Mesendoderm (in vitro differentiated cells): ENCODE data around the gene MRTFA.
A peak's percentile ranks its signal among the peaks of the same experiment; 100 is the strongest.

Source experiments
- DNase-seq: peaks from one replicate; pipeline ENCODE4 v3.0.0; 2013
- H2AK5ac ChIP-seq: 2 replicates; pipeline ENCODE4 v1.6.1; 2013; ENCODE audit warnings: low read length, inconsistent platforms
- H2BK120ac ChIP-seq: 2 replicates; pipeline ENCODE4 v1.6.1; 2013; ENCODE audit warnings: low read depth, mild to moderate bottlenecking, low read length, moderate library complexity, mixed read lengths
- H2BK15ac ChIP-seq: replicated peaks from 2 replicates; pipeline ENCODE4 v1.6.1; 2013; ENCODE audit warnings: low read depth, mild to moderate bottlenecking, moderate library complexity
- H2BK5ac ChIP-seq: 2 replicates; pipeline ENCODE4 v1.6.1; 2013; ENCODE audit warnings: low read length, inconsistent platforms
- H3K18ac ChIP-seq: 2 replicates; pipeline ENCODE4 v1.6.1; 2013; ENCODE audit warnings: mild to moderate bottlenecking, low read length, mixed read lengths
- H3K23ac ChIP-seq: one replicate; pipeline ENCODE4 v1.6.1; 2013; ENCODE audit warnings: low read length
- H3K27ac ChIP-seq: 2 replicates; pipeline ENCODE4 v1.5.1; 2013; ENCODE audit warnings: low read depth, mild to moderate bottlenecking, inconsistent platforms, low read length, moderate library complexity
- H3K27me3 ChIP-seq: 2 replicates; pipeline ENCODE4 v1.6.1; 2013; ENCODE audit warnings: low read length, control low read depth, mild to moderate bottlenecking, inconsistent platforms; ENCODE audit not compliant: insufficient read depth, poor library complexity
- H3K36me3 ChIP-seq: 2 replicates; pipeline ENCODE4 v1.6.1; 2013; ENCODE audit warnings: low read length, inconsistent platforms; ENCODE audit not compliant: control insufficient read depth, insufficient read depth
- H3K4ac ChIP-seq: one replicate; pipeline ENCODE4 v1.6.1; 2013; ENCODE audit warnings: low read depth, mild to moderate bottlenecking, low read length, moderate library complexity
- H3K4me1 ChIP-seq: 2 replicates; pipeline ENCODE4 v1.6.1; 2013; ENCODE audit warnings: low read depth, low read length, inconsistent platforms; ENCODE audit not compliant: control insufficient read depth
- H3K4me2 ChIP-seq: 2 replicates; pipeline ENCODE4 v1.6.1; 2013; ENCODE audit warnings: low read length
- H3K4me3 ChIP-seq: 2 replicates; pipeline ENCODE4 v1.5.1; 2013; ENCODE audit warnings: mild to moderate bottlenecking, low read length
- H3K56ac ChIP-seq: one replicate; pipeline ENCODE4 v1.6.1; 2013; ENCODE audit warnings: low read length
- H3K79me1 ChIP-seq: 2 replicates; pipeline ENCODE4 v1.6.1; 2013; ENCODE audit warnings: low read length, inconsistent platforms
- H3K79me2 ChIP-seq: 2 replicates; pipeline ENCODE4 v1.6.1; 2013; ENCODE audit warnings: mild to moderate bottlenecking, low read length; ENCODE audit not compliant: control insufficient read depth, insufficient read depth
- H3K9ac ChIP-seq: 2 replicates; pipeline ENCODE4 v1.6.1; 2013; ENCODE audit warnings: low read length, inconsistent platforms
- H4K5ac ChIP-seq: one replicate; pipeline ENCODE4 v1.6.1; 2013; ENCODE audit warnings: low read length
- H4K8ac ChIP-seq: one replicate; pipeline ENCODE4 v1.6.1; 2013; ENCODE audit warnings: low read depth, mild to moderate bottlenecking, control low read depth, low read length, moderate library complexity
- WGBS: extraction: QIAGEN DNeasy Blood & Tissue Kit; methylation state at CpG from one replicate; pipeline ENCODE4 v1.1.7; 2013; ENCODE audit warnings: low lambda C conversion rate, missing lambda C conversion rate; ENCODE audit not compliant: insufficient coverage; ENCODE audit errors: extremely low coverage; 5-methylcytosine and 5-hydroxymethylcytosine counted together

MRTFA gene

GRCh38 chr22:40462195-40462984, 174.1 kb downstream of the MRTFA start:
- no peak overlapping the region for H3K4ac ChIP-seq
- H3K27ac ChIP-seq: no peak overlapping the region
- H3K18ac ChIP-seq: no peak overlapping the region
- H2BK5ac ChIP-seq: no peak overlapping the region
- H3K79me2 ChIP-seq: no peaks in the 10 kb centered on the region
- H3K79me1 ChIP-seq: no peaks in the 10 kb centered on the region
- no peak overlapping the region for H2BK15ac ChIP-seq
- H3K36me3 ChIP-seq: no peaks in the 10 kb centered on the region
- H2BK120ac ChIP-seq: no peak overlapping the region
- H3K23ac ChIP-seq: no peak overlapping the region
- H3K4me2 ChIP-seq: no peak overlapping the region
- peaks cover 3% of the 10 kb centered on the region for H3K4me1 ChIP-seq
- H3K56ac ChIP-seq: no peak overlapping the region
- H4K5ac ChIP-seq: no peak overlapping the region
- no peaks in the 10 kb centered on the region for H3K27me3 ChIP-seq
- no peak overlapping the region for H4K8ac ChIP-seq
- H3K9ac ChIP-seq: no peak overlapping the region
- no CpG with 5 or more reads among the region's 7 CpGs for WGBS
- H3K4me3 ChIP-seq: no peak overlapping the region
- H2AK5ac ChIP-seq: no peak overlapping the region
- DNase-seq: no peak

GRCh38 chr22:40453671-40454070, 182.8 kb downstream of the MRTFA start:
- Histone ChIP-seq H3K23ac (no peak overlapping the region), H3K79me2 (peaks cover 2% of the 10 kb centered on the region), H2AK5ac (no peak overlapping the region), H3K4ac (no peak overlapping the region), H4K5ac (no peak overlapping the region), H4K8ac (no peak overlapping the region), H2BK5ac (no peak overlapping the region), H2BK120ac (no peak overlapping the region), H3K4me1 (peaks cover 7% of the 10 kb centered on the region), H3K27me3 (no peaks in the 10 kb centered on the region), H3K56ac (no peak overlapping the region), H2BK15ac (no peak overlapping the region), H3K18ac (no peak overlapping the region), H3K27ac (no peak overlapping the region), H3K9ac (no peak overlapping the region), H3K79me1 (peaks cover 6% of the 10 kb centered on the region), H3K4me3 (no peak overlapping the region), H3K4me2 (no peak overlapping the region), H3K36me3 (no peaks in the 10 kb centered on the region)
- DNase-seq: no peak

GRCh38 chr22:40452730-40453487, 183.6 kb downstream of the MRTFA start:
- Histone ChIP-seq H2BK15ac (no peak overlapping the region), H3K27me3 (no peaks in the 10 kb centered on the region), H3K4ac (no peak overlapping the region), H3K4me3 (no peak overlapping the region), H3K4me1 (peaks cover 7% of the 10 kb centered on the region), H2BK120ac (no peak overlapping the region), H3K56ac (no peak overlapping the region), H4K5ac (no peak overlapping the region), H2AK5ac (no peak overlapping the region), H3K23ac (no peak overlapping the region), H3K79me1 (peaks cover 8% of the 10 kb centered on the region), H3K18ac (no peak overlapping the region), H3K9ac (no peak overlapping the region), H3K4me2 (no peak overlapping the region), H2BK5ac (no peak overlapping the region), H3K79me2 (peaks cover 2% of the 10 kb centered on the region), H4K8ac (no peak overlapping the region), H3K36me3 (no peaks in the 10 kb centered on the region), H3K27ac (no peak overlapping the region)
- peak; percentile 28 for DNase-seq
- no CpG with 5 or more reads among the region's 11 CpGs for WGBS

- Histone ChIP-seq H4K8ac (no peak overlapping the region), H3K23ac (no peak overlapping the region), H3K36me3 (no peaks in the 10 kb centered on the region), H3K79me1 (peaks cover 8% of the 10 kb centered on the region), H2AK5ac (no peak overlapping the region), H4K5ac (no peak overlapping the region), H3K56ac (peak overlapping the region; percentile 28), H2BK5ac (no peak overlapping the region), H3K4me2 (no peak overlapping the region), H3K27ac (no peak overlapping the region), H3K4me1 (peaks cover 7% of the 10 kb centered on the region), H2BK120ac (no peak overlapping the region), H3K9ac (no peak overlapping the region), H3K4ac (no peak overlapping the region), H2BK15ac (no peak overlapping the region), H3K79me2 (peaks cover 2% of the 10 kb centered on the region), H3K27me3 (no peaks in the 10 kb centered on the region), H3K18ac (no peak overlapping the region), H3K4me3 (no peak overlapping the region)
- no CpG with 5 or more reads among the region's 8 CpGs for WGBS
- DNase-seq: no peak
Measured at GRCh38 chr22:40451210-40451609, 185.3 kb downstream of the MRTFA start.

- H2BK15ac ChIP-seq: no peak overlapping the region
- H3K36me3 ChIP-seq: no peaks in the 10 kb centered on the region
- no peak overlapping the region for H3K4ac ChIP-seq
- peaks cover 8% of the 10 kb centered on the region for H3K79me1 ChIP-seq
- no peak overlapping the region for H3K27ac ChIP-seq
- no peak overlapping the region for H3K9ac ChIP-seq
- no peak overlapping the region for H4K8ac ChIP-seq
- no CpG with 5 or more reads among the region's 3 CpGs for WGBS
- no peak for DNase-seq
- H3K27me3 ChIP-seq: no peaks in the 10 kb centered on the region
- H3K18ac ChIP-seq: no peak overlapping the region
- no peak overlapping the region for H4K5ac ChIP-seq
- H2AK5ac ChIP-seq: no peak overlapping the region
- H3K79me2 ChIP-seq: peaks cover 2% of the 10 kb centered on the region
- H3K4me2 ChIP-seq: no peak overlapping the region
- no peak overlapping the region for H2BK5ac ChIP-seq
- H3K4me3 ChIP-seq: no peak overlapping the region
- peaks cover 7% of the 10 kb centered on the region for H3K4me1 ChIP-seq
- no peak overlapping the region for H3K23ac ChIP-seq
- no peak overlapping the region for H2BK120ac ChIP-seq
- H3K56ac ChIP-seq: no peak overlapping the region
Measured at GRCh38 chr22:40450616-40451015, 185.9 kb downstream of the MRTFA start.
